Mesenchymal stem cell (in vitro differentiated cells and primary cell): Measurements from ENCODE around the gene GET3.

ENCODE experiments used
- DNase-seq: peaks from one replicate; pipeline ENCODE4 v3.0.0-alpha.2; 2013
- H2AFZ ChIP-seq: one replicate; pipeline ENCODE4 v1.6.1; 2013; ENCODE audit warnings: low read depth, mild to moderate bottlenecking, control low read depth, inconsistent platforms, low read length, moderate library complexity
- H2AK5ac ChIP-seq: 2 replicates; pipeline ENCODE4 v1.6.1; 2013; ENCODE audit warnings: low read length, moderate library complexity, mild to moderate bottlenecking, inconsistent platforms; ENCODE audit not compliant: severe bottlenecking
- H2BK120ac ChIP-seq: one replicate; pipeline ENCODE4 v1.6.1; 2013; ENCODE audit warnings: low read depth, mild to moderate bottlenecking, inconsistent platforms, low read length, moderate library complexity
- H2BK12ac ChIP-seq, 2 experiments: one replicate each; pipeline ENCODE4 v1.6.1; 2013; ENCODE audit warnings: inconsistent platforms in 2 of 2, low read length in 2 of 2, mild to moderate bottlenecking in 2 of 2, moderate library complexity in 2 of 2, control low read depth in 1 of 2
- H2BK15ac ChIP-seq: one replicate; pipeline ENCODE4 v1.6.1; 2013; ENCODE audit warnings: mild to moderate bottlenecking, low read depth, inconsistent platforms; ENCODE audit not compliant: poor library complexity, severe bottlenecking
- H2BK5ac ChIP-seq: 2 replicates; pipeline ENCODE4 v1.6.1; 2013; ENCODE audit warnings: low read depth, mild to moderate bottlenecking, low read length, control low read depth, inconsistent platforms; ENCODE audit not compliant: poor library complexity, severe bottlenecking
- H3K14ac ChIP-seq, 2 experiments: one replicate each; pipeline ENCODE4 v1.6.1; 2013; ENCODE audit warnings: inconsistent platforms in 2 of 2, low read length in 2 of 2, control low read depth in 1 of 2, mild to moderate bottlenecking in 1 of 2, moderate library complexity in 1 of 2
- H3K18ac ChIP-seq, 2 experiments: one replicate each; pipeline ENCODE4 v1.6.1; 2013; ENCODE audit warnings: inconsistent platforms in 2 of 2, low read length in 2 of 2, control low read depth in 1 of 2, low read depth in 1 of 2, mild to moderate bottlenecking in 1 of 2
- H3K23ac ChIP-seq, 2 experiments: one replicate each; pipeline ENCODE4 v1.6.1; 2013; ENCODE audit warnings: inconsistent platforms in 2 of 2, low read length in 2 of 2, mild to moderate bottlenecking in 2 of 2, moderate library complexity in 2 of 2, control low read depth in 1 of 2
- H3K27ac ChIP-seq: 2 replicates; pipeline ENCODE4 v1.5.1; 2013; ENCODE audit warnings: mild to moderate bottlenecking, moderate library complexity, low read length, control low read depth, inconsistent platforms; ENCODE audit not compliant: poor library complexity, severe bottlenecking
- H3K27me3 ChIP-seq, 2 experiments: 2 replicates each; pipeline versions ENCODE4 v1.6.1 to v1.7.0; 2013; ENCODE audit warnings: low read length in 2 of 2, mild to moderate bottlenecking in 2 of 2, moderate library complexity in 2 of 2, control low read depth in 1 of 2, inconsistent platforms in 1 of 2; ENCODE audit not compliant: control insufficient read depth in 1 of 2, insufficient read depth in 1 of 2
- H3K36me3 ChIP-seq, 2 experiments: 2 replicates each; pipeline versions ENCODE4 v1.6.1 to v1.7.0; 2013; ENCODE audit warnings: low read length in 2 of 2, control low read depth in 1 of 2, inconsistent platforms in 1 of 2, low read depth in 1 of 2, mild to moderate bottlenecking in 1 of 2; ENCODE audit not compliant: insufficient read depth in 2 of 2, control insufficient read depth in 1 of 2
- H3K4ac ChIP-seq, 2 experiments: one replicate each; pipeline ENCODE4 v1.6.1; 2013; ENCODE audit warnings: inconsistent platforms in 2 of 2, low read length in 2 of 2, mild to moderate bottlenecking in 2 of 2, moderate library complexity in 2 of 2, control low read depth in 1 of 2, low read depth in 1 of 2
- H3K4me1 ChIP-seq: 2 replicates; pipeline ENCODE4 v1.6.1; 2013; ENCODE audit warnings: low read depth, low read length, control low read depth; ENCODE audit not compliant: control insufficient read depth, insufficient read depth
- H3K4me2 ChIP-seq: 2 replicates; pipeline ENCODE4 v1.6.1; 2013; ENCODE audit warnings: low read length, mild to moderate bottlenecking, inconsistent platforms; ENCODE audit not compliant: poor library complexity, severe bottlenecking
- H3K4me3 ChIP-seq, 2 experiments: 2 replicates each; pipeline versions ENCODE4 v1.5.1 to v1.7.0; 2013; ENCODE audit warnings: low read length in 2 of 2, mild to moderate bottlenecking in 2 of 2, control low read depth in 1 of 2, low read depth in 1 of 2; ENCODE audit not compliant: insufficient read depth in 1 of 2
- H3K79me1 ChIP-seq: replicated peaks from 2 replicates; pipeline ENCODE4 v1.6.1; 2013; ENCODE audit warnings: mild to moderate bottlenecking, control low read depth, low read length, inconsistent platforms; ENCODE audit not compliant: poor library complexity, severe bottlenecking
- H3K9ac ChIP-seq: 2 replicates; pipeline ENCODE4 v1.7.0; 2013; ENCODE audit warnings: mild to moderate bottlenecking, low read length, moderate library complexity
- H3K9me3 ChIP-seq: 2 replicates; pipeline ENCODE4 v1.7.0; 2013; ENCODE audit warnings: mild to moderate bottlenecking, low read length; ENCODE audit not compliant: control insufficient read depth
- H4K8ac ChIP-seq: one replicate; pipeline ENCODE4 v1.6.1; 2013; ENCODE audit warnings: inconsistent platforms, mild to moderate bottlenecking, low read length, moderate library complexity
- H4K91ac ChIP-seq: one replicate; pipeline ENCODE4 v1.6.1; 2013; ENCODE audit warnings: mild to moderate bottlenecking, low read length, inconsistent platforms
- WGBS: methylation state at CpG from one replicate; pipeline ENCODE4 v1.1.7; 2013; ENCODE audit warnings: mixed read lengths; 5-methylcytosine and 5-hydroxymethylcytosine counted together

GET3 gene

GRCh38 chr19:12779162-12779993, 42.1 kb downstream of the GET3 start:
- Histone ChIP-seq H3K4me1 (peaks cover 44% of the 10 kb centered on the region), H2AK5ac (peak overlapping the region; percentile 78), H2BK120ac (peak overlapping the region; percentile 87), H3K9me3 (no peaks in the 10 kb centered on the region), H3K14ac (peak overlapping the region in 1 of 2 experiments; percentile 53), H3K4ac (peak overlapping the region; percentile 85), H2BK5ac (peak overlapping the region; percentile 85), H3K4me2 (peak overlapping the region; percentile 91), H3K27me3 (no peaks in the 10 kb centered on the region), H3K4me3 (peak overlapping the region in 1 of 2 experiments; percentile 83), H3K9ac (peak overlapping the region; percentile 93), H3K18ac (peak overlapping the region; percentile 88 to 95), H4K8ac (peak overlapping the region; percentile 97), H3K23ac (peak overlapping the region in 1 of 2 experiments; percentile 34), H3K79me1 (peaks cover 9% of the 10 kb centered on the region), H2AFZ (no peak overlapping the region), H3K36me3 (peaks cover 2 to 4% of the 10 kb centered on the region in 2 experiments), H2BK15ac (peak overlapping the region; percentile 75), H2BK12ac (peak overlapping the region; percentile 93 to 96), H4K91ac (peak overlapping the region; percentile 97), H3K27ac (peak overlapping the region; percentile 91)
- 61% methylated on average over 11 of the region's 15 CpGs for WGBS
- peak; percentile 93 for DNase-seq

- peak overlapping the region; percentile 60 for H3K27ac ChIP-seq
- peak overlapping the region; percentile 83 for H2BK120ac ChIP-seq
- H3K4ac ChIP-seq: peak overlapping the region; percentile 64 to 95
- no peaks in the 10 kb centered on the region for H3K9me3 ChIP-seq
- peak overlapping the region; percentile 57 to 74 for H3K4me3 ChIP-seq
- peaks cover 50% of the 10 kb centered on the region for H3K4me1 ChIP-seq
- WGBS: 34% methylated on average over 11 of the region's 12 CpGs
- H3K79me1 ChIP-seq: peaks cover 1% of the 10 kb centered on the region
- H4K91ac ChIP-seq: peak overlapping the region; percentile 99
- no peak for DNase-seq
- peak overlapping the region in 1 of 2 experiments; percentile 46 for H3K23ac ChIP-seq
- H3K27me3 ChIP-seq: no peaks in the 10 kb centered on the region
- peak overlapping the region; percentile 40 for H2BK5ac ChIP-seq
- H2BK12ac ChIP-seq: peak overlapping the region; percentile 99
- H2AFZ ChIP-seq: no peak overlapping the region
- H2BK15ac ChIP-seq: no peak overlapping the region
- H3K18ac ChIP-seq: peak overlapping the region; percentile 95 to 98
- peak overlapping the region; percentile 92 for H2AK5ac ChIP-seq
- H4K8ac ChIP-seq: peak overlapping the region; percentile 98
- no peaks in the 10 kb centered on the region for H3K36me3 ChIP-seq
- H3K9ac ChIP-seq: peak overlapping the region; percentile 86
- H3K14ac ChIP-seq: peak overlapping the region in 1 of 2 experiments; percentile 98
- peak overlapping the region; percentile 91 for H3K4me2 ChIP-seq
Observed at GRCh38 chr19:12782174-12782423, 44.8 kb downstream of the GET3 start.

GRCh38 chr19:12782424-12783290, 45.4 kb downstream of the GET3 start:
- Histone ChIP-seq H3K4ac (peak overlapping the region; percentile 89 to 95), H3K4me1 (peaks cover 47% of the 10 kb centered on the region), H3K4me3 (peak overlapping the region; percentile 57 to 74), H3K79me1 (peaks cover 1% of the 10 kb centered on the region), H2BK12ac (peak overlapping the region; percentile 94 to 99), H3K9me3 (no peaks in the 10 kb centered on the region), H2BK15ac (peak overlapping the region; percentile 60), H3K18ac (peak overlapping the region; percentile 95 to 98), H3K36me3 (no peaks in the 10 kb centered on the region), H3K23ac (peak overlapping the region in 1 of 2 experiments; percentile 2), H3K4me2 (peak overlapping the region; percentile 91), H3K14ac (peak overlapping the region in 1 of 2 experiments; percentile 98), H2BK5ac (peak overlapping the region; percentile 40), H4K8ac (peak overlapping the region; percentile 98), H3K27ac (peak overlapping the region; percentile 60), H3K9ac (peak overlapping the region; percentile 86), H3K27me3 (no peaks in the 10 kb centered on the region), H2AFZ (no peak overlapping the region), H4K91ac (peak overlapping the region; percentile 99), H2BK120ac (peak overlapping the region; percentile 83), H2AK5ac (peak overlapping the region; percentile 49)
- WGBS: under 1% methylated on average over 54 of the region's 88 CpGs
- DNase-seq: peak; percentile 96
